ENCODE data around the gene SSTR3.

Gene SSTR3

DNA sequence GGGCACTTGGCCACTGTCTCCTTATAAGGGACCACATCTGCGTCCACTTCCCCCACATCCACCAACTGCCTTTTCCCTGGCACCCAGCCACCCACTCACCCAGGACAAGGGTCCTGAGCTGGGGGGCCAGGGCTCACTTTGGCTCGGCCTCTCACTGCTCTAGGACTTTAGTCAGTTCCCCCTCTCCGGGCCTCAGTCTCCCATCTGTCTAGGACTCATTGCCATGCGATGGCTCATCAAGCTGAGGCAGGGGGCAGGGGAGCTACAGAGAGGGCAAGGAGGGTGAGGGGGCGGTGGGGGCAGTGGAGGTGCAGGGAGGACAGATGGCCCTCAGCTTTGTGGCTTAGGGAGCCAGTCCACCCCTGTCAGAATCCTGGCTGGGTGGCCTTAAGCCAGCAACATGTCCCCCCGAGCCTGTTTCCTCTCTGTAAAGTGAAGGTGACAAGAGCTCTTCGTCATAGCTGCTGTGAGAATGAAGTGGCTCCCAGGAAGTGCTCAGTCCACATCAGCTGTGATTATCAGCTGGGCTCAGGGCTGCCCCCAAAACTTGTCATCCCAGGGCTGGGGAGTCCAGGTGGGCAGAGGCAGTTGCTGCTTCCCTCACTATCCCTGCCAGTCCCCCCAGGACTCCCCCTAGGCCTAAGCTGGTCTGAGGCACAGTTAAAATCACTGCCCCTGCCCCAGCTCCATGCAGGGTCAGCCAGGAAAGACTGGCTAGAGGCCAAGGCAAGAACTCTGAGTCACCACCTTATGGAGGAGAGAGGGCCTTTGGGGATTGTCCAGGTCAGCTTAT lies 16.9 kb upstream of the SSTR3 start:
- no peak for DNase-seq (ENCODE audit: low spot score)

DNA sequence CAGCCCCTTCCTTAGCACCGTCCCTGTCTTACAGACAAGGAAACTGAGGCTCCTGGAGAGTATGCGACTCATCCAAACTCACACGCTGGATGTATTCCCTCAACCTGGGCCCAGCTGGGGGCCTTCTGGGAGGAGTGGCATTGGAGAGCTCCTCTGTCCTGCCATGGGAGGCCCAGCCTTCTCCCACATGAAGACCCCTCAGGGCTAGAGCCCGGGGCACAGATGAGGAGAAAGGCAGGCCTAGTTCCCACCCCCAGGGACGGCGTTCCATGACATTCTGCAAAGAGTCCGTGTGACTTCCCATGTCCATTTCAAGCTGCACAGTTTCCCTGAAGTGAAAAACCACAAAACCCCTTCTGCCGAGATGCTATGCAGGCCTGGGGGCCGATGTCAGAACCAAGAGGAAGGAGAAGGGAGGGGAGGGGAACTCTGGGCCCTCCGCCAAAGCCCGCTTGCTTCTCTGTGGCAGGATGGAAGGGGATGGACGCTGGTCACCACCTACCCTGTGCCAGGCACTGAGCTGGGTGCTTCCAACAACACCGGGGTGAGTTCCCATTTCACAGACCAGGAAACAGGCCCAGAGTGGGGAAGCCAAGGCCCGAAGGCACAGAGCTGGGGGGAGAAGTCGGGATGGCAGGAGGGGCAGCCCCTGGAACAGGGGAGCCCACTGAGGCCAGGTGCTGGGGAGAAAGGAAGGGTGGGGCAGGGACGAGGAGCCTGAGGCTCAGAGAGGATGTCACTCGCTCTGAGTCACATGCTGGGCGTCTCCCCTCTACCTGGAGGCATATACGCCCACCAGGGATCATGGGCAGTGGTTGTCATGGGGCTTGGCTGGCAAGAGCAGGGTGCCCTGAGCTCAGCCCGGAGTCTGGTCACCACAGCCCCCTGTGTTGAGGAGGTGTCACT lies 16.1 kb upstream of the SSTR3 start:
- DNase-seq (ENCODE audit: low spot score) = no peak

DNA sequence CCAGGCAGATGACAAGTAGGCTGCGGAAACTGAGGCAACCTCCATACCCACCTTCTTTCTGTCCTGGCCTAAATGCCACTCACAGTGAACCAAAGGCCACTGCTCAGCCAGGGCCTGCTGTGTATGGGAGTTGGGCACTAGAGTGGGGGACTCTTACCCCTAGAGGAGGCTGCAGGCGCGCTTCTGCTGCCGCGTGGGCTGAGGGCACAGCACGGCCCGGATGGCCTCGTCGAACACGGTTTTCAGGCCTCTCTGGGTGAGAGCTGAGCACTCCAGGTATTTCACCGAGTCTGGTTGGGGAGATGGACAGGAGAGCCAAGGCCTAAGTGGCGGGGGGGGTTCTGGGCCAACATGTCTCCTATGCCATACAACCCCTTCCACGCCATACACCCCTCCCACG lies 14.2 kb upstream of the SSTR3 start:
- no peak for DNase-seq (ENCODE audit: low spot score)

DNA sequence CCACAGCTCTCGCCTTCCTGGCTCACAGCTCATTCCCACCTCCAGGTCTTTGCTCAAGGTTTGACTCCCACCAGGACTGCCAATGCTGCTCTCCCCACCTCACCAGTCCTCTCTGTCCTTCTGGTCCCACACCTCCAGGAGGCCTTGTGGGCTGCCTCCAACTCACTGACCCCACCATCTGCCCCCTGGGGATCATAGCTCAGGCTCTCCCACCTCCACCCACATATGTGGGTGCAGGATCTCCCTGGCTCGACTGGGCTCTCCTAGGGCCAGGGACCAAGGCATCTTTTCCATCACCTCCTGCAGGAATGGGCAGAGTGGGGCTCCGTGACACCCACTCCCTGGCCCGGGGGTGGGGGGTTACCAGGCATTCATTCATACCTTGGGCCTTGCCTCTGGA lies 13.8 kb upstream of the SSTR3 start:
- no peak for DNase-seq (ENCODE audit: low spot score)

DNA sequence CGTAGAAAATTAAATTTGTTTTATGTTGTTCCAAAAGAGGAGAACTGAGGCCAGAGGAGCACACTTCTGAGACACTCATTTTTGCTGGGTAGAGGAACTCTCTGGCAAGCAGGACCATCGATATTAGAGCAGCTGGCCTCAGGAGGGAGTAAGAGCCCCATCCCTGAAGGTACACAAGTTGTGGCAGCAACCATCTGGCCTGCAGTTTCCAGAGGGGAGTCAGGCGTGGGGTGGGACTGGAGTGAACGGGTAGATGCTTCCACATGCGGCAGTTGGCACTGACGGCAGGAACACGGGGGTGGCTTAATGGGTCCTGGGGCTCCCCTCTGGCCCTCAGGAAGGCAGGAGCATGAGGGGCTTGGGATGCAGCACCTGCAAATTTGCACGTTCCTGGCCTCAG lies 13.2 kb upstream of the SSTR3 start:
- DNase-seq (ENCODE audit: low spot score) = no peak

DNA sequence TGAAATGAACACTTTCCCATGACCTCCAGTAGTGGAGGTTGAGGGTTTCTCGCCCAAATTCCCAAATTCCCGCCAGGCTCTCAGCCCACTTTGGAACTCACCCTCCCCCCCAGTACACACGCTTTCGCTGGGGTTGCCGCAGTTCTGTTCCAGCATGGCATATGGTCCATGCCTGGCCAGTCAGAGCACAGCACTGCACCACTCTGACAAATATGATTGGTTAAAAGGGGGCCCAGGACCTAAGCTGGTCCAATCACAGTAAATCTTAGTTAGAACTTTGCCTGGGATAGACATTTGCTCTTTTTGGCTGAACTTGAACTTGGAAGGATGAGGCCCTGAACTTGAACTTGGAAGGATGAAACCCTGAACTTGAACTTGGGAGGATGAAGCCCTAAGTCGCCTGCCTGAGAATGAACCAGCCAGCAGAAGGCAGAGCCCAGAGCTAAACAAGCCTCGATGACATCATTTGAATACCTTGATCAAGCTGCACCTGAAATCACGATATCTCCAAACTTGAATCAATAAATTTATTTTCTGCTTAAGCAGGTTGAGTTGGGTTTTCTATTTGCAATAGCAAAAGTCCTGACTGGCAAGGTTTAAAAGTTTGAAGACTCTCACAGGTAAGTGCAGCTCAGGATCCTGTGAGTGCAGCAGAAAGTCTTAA lies 12.6 kb upstream of the SSTR3 start:
- DNase-seq (ENCODE audit: low spot score) = no peak

DNA sequence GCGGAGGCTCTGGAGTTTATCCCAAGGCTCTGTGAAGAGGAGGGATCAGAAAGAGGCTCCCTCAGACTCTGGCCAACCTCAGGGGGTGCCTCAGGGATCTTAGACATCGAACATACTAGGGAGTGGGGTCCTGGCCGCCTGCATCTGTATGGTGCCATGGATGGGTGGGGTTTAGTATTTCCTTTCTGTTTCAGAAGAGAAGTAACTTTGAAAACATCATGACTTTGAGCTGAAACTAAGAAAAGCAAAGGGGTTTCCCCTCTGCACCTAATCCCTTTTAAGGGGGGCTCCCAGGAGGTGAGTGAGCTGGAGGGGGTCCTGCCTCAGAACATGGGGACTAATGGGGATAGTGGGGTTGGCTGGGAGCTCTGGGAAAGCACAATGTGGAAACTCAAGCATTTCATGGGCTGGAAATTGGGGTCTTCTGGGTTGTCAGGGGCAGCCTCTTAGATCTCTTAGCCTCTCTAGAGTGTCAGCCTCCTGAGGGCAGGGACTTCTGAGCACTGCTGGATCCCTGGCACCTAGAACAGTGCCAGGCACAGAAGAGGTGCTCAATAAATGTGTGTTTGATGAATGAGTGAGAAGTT lies 11.8 kb upstream of the SSTR3 start:
- DNase-seq (ENCODE audit: low spot score) = no peak

DNA sequence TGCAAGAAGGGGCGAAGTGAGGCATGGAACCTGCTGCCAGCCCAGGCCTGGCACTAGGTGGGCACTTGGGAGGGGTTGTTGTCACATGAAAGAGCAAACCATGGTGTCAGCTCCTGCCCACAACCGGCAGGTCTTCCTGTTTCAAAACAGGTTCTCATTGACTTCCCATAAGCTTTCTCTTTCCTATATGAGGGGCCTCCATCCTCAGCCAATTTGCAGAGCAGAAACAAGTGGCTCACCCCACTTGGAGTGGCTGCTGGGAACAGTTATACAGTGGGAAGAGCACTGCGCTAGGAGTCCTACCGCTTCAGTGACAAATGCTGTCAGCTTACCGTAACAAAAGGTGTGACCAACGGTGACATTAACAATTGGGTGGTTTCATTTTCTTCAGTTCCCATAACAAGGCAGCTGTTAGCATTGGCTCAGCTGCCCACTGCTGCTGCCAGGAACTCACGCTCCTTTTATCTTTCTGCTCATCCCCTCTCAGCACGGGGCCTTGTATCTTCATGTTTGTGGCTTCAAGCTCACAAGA lies 10.2 kb upstream of the SSTR3 start:
- no peak for DNase-seq (ENCODE audit: low spot score)

DNA sequence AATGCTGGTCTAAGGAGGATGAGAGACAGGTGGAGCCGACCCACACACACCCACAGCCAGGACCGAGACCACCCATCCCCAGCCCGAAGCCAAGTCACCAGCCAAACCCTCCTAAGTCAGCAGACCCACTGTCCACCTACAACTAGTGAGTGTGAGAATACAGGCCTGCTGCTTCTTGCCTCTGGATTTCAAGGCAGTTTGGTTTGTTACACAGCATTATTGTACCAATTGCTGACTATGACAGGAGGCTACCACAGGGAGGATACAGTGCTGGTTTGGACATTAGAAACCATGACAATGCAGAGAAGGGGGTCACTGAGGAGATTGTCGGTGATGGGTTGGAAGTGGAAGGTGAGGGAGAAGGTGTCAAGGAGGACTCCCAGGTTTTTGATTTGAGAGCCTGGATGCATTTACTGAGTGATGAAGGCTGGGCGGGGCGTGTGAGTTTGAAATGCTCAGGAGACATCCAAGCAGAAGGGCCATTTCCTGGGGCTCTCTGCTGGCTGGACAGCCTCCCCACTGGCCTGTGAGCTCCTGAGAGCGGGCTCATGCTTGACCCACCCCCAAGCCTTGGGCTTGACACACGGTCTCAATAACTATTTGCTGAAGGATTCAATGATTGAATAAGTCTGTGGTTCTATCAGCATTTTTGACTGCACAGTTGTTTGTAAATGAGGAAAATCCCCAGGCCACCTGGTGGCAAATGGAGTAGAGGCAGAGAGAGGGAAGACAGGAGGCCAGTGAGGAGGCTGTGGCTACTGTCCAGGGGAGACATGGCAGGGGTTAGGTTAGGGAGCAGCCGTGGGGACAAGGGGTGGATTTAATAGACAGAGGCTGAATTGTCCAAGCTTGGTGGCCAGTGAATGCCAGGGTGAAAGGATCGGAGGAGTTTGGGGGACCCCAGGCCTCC lies 9.4 kb upstream of the SSTR3 start:
- no peak for DNase-seq (ENCODE audit: low spot score)

DNA sequence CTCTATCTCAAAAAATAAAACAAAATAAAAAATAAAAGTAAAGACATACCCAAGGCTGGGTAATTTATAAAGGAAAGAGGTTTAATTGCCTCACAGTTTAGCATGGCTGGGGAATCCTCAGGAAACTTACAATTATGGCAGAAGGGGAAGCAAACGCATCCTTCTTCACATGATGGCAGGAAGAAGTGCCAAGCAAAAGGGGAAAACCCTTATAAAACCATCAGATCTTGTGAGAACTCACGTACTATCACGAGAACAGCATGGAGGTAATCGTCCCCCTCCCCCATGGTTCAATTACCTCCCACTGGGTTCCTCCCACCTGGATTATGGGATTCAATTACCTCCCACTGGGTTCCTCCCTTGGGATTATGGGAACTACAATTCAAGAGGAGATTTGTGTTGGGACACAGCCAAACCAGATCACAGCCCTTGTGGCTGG lies 8.3 kb upstream of the SSTR3 start:
- no peak for DNase-seq (ENCODE audit: low spot score)

DNA sequence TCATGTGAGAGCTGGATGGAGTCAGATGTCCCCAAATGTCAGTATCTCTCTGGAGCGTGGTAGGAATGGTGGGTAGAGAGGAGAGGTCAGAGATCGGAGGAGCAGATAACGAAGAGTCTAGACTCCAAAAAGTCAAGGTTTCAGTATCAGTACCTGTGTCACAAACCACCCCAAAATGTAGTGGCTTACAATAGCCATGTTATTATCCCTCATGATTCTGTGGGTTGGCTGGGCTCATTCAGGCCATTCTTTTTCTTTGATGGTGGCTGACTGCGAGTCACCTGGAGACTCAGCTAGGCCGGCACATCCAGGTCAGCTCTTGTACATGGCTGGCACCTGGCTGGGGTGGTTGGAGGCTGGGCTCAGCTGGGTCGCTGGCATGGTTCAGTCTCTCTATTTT lies 7.3 kb upstream of the SSTR3 start:
- DNase-seq (ENCODE audit: low spot score) = no peak

DNA sequence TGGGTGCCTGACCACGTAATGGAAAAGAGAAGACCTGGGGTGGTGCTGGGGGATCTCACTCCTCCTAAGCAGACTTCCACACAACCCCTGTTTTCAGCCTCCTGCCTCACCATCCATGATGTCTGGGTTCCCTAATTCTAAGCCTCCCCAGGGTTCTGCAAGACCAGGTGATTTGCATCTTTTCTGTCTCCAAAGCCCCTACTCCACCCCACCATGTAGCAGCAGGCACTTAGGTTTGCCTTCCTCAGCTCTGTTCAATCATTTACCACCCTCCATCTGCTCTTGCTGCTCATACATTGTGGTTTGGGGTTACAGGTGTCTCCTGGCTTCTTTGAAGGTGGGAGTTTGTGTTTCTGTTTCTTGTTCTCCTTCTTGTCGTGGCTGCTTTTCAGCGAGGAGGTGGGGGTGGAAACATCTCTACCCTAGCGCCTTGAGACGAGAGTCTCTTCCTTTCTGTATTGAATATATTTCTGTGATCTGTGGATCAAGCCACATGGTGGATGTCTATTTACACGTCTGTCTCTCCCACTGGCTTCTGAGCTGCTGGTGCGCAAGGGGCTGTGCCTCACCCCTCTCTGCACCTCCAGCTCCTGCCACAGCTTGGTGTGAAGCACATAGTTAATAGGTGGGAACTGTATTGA lies 6.6 kb upstream of the SSTR3 start:
- no peak for DNase-seq (ENCODE audit: low spot score)

DNA sequence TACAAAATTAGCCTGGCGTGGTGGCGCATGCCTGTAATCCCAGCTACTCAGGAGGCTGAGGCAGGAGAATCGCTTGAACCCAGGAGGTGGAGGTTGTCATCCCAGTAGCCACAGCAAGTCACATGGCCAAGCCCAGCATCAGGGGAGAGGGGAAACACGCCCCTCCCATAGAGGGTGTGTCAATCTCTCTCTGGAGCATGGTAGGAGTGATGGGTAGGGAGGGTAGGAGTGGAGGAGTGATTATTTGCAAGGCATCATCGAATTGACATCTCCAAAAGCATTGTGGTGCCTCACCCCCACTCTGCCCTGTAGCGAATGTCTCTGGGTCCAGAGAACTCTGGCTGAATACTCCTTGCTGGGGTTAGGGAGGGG lies 6.1 kb upstream of the SSTR3 start:
- no peak for DNase-seq (ENCODE audit: low spot score)

DNA sequence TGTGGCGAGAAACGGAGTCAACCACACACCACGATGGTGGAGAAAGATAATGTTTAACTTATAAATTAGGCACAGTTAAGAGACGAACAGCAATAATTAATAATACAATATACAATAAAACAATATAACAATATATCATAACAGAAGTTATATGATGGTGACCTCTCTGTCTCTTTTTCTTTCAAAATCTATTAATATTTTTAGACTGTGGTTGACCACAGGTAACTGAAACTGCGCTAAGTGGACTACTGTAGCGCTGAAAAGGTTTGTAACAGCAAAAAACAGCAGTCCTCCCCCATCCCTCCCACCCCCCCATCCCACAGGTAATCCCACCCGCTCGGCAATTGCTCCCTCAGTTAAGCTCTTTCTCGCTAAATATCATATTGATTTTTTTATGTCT lies 3.6 kb upstream of the SSTR3 start:
- DNase-seq (ENCODE audit: low spot score) = no peak

DNA sequence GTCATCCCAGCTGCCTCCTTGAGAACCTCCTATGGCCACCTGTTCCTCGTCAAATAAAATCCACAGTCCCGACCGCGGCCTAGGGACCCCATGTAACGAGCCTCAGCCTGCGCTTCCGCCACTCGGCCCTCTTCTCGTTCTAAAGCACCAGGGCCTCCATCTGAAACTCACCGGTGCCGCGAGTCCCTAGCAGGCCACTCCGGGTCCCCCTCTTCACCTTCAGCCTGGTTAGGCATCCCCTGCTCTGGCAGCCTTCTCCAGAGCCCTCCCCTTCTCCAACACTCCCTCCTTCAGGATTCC lies 2.4 kb upstream of the SSTR3 start:
- no peak for DNase-seq (ENCODE audit: low spot score)

DNA sequence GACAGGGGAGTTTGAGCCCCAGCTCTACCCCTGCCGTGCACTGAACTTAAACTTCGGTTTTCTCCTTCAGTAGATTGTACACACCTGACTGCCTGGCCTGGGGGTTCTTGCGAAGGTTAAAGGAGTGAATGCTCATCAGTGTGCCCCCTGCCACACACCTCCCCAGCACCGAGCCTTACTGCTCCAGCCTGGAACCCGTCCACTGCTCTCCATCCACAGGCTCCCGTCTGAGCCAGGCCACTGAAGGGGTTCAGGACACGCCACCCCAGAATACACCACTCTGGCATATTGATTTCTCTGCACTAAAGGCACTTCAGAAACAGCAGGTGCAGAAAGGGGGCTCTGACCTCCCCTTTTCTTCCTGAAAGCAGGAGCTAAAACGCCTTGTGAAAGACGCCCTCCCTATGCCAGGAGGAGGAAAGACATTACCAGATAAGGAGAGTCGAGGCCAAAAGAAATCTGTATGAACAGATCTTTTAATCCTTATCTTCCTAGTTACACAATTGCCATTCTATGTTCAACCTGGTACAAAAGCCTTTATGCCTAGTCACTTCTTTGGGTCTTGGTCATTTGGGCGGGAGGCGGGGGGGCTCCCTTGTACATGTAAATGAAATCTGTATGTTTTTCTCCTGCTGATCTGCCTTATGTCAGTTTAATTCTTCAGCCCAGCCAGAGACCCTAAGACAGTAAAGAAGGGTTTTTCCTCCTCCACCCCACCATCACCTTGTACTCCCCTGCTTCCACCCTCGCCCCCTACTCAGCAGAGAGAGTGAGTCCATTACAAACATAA lies 1.9 kb upstream of the SSTR3 start:
- no peak for DNase-seq (ENCODE audit: low spot score)

DNA sequence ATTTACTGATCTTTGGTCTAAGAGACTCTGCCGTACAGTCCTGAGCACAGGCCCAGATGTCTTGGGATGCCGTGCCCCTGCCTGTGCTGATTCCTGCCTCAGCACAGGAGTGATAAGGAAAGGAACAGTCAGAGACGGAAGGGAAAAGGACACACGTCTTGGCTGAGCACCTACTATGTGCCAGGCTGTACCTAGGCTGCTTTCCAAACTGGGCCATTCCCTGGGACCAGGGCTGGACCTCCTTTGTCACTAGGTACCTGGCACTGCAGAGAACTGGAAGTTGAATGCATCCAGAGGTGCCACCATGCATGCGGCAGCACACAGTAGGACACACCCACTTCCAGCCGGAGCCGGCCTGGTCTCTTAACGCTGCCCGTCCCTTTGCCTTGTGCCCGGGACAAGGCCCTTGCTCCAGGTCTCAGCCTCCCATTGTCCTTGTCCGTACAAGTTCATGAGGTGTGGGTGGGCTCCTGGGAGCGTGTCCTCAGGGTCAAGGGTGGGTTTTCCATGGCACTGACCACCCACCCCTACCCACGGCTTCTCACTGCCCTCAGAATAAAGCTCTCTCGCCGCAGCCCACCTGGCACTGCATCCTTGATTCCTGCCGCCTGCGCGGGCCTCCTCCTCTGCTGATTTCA lies 1.1 kb upstream of the SSTR3 start:
- DNase-seq (ENCODE audit: low spot score) = no peak

DNA sequence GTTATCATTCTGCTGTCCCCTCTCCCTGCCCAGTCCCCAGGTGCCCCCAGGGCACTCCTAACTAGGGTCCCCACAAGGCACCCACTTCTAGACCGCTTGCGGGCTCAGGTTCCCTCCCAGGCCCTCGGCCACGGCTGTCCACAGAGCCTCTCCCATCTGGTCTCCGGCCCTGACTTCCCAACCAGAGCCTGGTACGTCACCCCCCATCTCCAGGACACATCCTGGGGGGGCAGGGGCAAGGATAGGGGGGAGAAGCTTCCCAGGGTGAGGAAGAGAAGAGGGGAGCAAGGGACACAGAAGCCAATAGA lies 457 bp downstream of the SSTR3 start:
- DNase-seq (ENCODE audit: low spot score) = no peak

DNA sequence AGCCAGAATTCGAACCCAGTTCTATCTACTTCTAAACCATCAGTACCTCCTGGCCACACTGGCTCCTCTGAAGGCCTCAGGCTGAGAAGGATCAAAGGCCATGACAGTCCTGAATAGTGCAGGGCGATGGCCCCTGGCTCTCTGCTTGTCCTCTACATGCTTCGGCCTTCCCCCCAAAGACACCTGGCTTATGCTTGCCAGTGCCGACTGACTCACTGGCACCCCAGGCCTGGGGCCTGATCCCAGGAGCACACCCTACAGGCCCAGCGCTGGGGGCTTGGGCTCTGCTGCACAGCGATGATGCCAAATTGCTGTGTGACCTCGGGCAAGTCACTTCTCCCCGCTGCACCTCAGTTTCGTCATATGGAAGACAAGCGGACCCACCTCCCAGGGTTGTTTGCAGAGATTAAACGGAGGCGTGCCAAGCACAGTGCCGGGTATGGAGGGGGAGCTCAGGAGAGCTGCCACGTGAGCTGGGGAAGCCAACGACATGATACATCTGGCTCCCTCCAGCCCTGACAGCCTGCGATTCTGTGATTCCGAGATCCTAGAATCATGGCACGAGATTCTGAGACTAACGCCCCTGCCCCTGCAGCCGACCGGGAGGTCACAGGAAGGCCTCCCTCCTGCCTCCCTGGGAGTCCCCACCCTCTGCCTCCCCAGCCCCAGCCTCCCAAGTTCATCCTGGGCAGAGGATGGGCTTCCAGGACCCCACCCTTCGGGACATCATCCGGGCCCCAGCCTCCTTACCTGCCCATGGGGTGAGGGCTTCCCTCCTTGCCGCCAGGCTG lies 1.0 kb downstream of the SSTR3 start:
- no peak for DNase-seq (ENCODE audit: low spot score)

Measured in hematopoietic multipotent progenitor cell treated with erythropoietin and hydrocortisone succinate and interleukin-3 and kit ligand, for 17 days (in vitro differentiated cells).